GM23248 (cell line): ENCODE data around the gene HIVEP3.

ENCODE experiments used
- EZH2 ChIP-seq: fragments of 200-600 bp; sonication (generic); IDR thresholded peaks from 2 replicates; pipeline ENCODE4 v1.6.1; 2018; ENCODE audit warnings: antibody characterized with exemption, mild to moderate bottlenecking; ENCODE audit not compliant: insufficient read depth, poor library complexity, severe bottlenecking
- EZH2phosphoT487 ChIP-seq: fragments of 200-600 bp; sonication (generic); IDR thresholded peaks from 2 replicates; pipeline ENCODE4 v1.6.1; 2018; ENCODE audit warnings: antibody characterized with exemption, moderate library complexity, mild to moderate bottlenecking, low read depth; ENCODE audit not compliant: insufficient read depth

- TF ChIP-seq EZH2phosphoT487 (no peak), EZH2 (no peak)
Observed at GRCh38 chr1:41882068-41882477, 36.6 kb downstream of the HIVEP3 start.
